RKO (cell line): ENCODE measurements around the gene LRRC75A.
"Not testable (repeated sequence)": the region's sequence is repeated elsewhere in the genome, so short reads cannot be mapped to it uniquely, and the experiment has no call there.

Source experiments
- DNase-seq: peaks from one replicate; pipeline ENCODE4 v3.0.0-alpha.2; 2016; ENCODE audit warnings: low spot score

The LRRC75A gene

GRCh38 chr17:16491703-16492612 lies at the start of gene LRRC75A:
TSS of gene LRRC75A (minus strand) at chr17:16492193. CDS start at chr17:16491990, 203 bp downstream.
- peak; percentile 76 for DNase-seq

GRCh38 chr17:16537130-16537458 lies 45.1 kb upstream of the LRRC75A start:
- DNase-seq, result no peak

GRCh38 chr17:16534236-16534635 lies 42.2 kb upstream of the LRRC75A start:
- DNase-seq, result no peak

GRCh38 chr17:16529906-16530305 lies 37.9 kb upstream of the LRRC75A start:
- no peak for DNase-seq

GRCh38 chr17:16527298-16527697 lies 35.3 kb upstream of the LRRC75A start:
- DNase-seq, result no peak

GRCh38 chr17:16525556-16525955 lies 33.6 kb upstream of the LRRC75A start:
- DNase-seq, result not testable (repeated sequence)

- DNase-seq, result peak; percentile 91
Observed at GRCh38 chr17:16521070-16521727, 29.2 kb upstream of the LRRC75A start.

- DNase-seq, result no peak
Observed at GRCh38 chr17:16519021-16519420, 27.0 kb upstream of the LRRC75A start.

GRCh38 chr17:16517477-16517876 lies 25.5 kb upstream of the LRRC75A start:
- DNase-seq, result no peak

GRCh38 chr17:16516594-16517051 lies 24.6 kb upstream of the LRRC75A start:
- DNase-seq, result peak; percentile 57

- DNase-seq, result no peak
Observed at GRCh38 chr17:16515933-16516332, 23.9 kb upstream of the LRRC75A start.

GRCh38 chr17:16513873-16514272 lies 21.9 kb upstream of the LRRC75A start:
- DNase-seq, result no peak

- no peak for DNase-seq
Observed at GRCh38 chr17:16512011-16512410, 20.0 kb upstream of the LRRC75A start.

GRCh38 chr17:16511593-16511992 lies 19.6 kb upstream of the LRRC75A start:
- no peak for DNase-seq

GRCh38 chr17:16507918-16508533 lies 16.0 kb upstream of the LRRC75A start:
- DNase-seq, result no peak

- no peak for DNase-seq
Observed at GRCh38 chr17:16506188-16506587, 14.2 kb upstream of the LRRC75A start.

- no peak for DNase-seq
Observed at GRCh38 chr17:16504984-16505383, 13.0 kb upstream of the LRRC75A start.

- no peak for DNase-seq
Observed at GRCh38 chr17:16496820-16497489, 5.0 kb upstream of the LRRC75A start.

GRCh38 chr17:16495980-16496819 lies 4.2 kb upstream of the LRRC75A start:
- DNase-seq, result no peak

GRCh38 chr17:16495561-16495960 lies 3.6 kb upstream of the LRRC75A start:
- no peak for DNase-seq

GRCh38 chr17:16494059-16494458 lies 2.1 kb upstream of the LRRC75A start:
- DNase-seq, result no peak
